SK-N-SH treated with all-trans-retinoic acid at 6 μM for 48 hours (cell line): ENCODE results near the gene C9orf85.

Experiments used
- ATAC-seq: fragments of 200-7000 bp; cut with Tn5 transposase; 3 replicates; pipeline ENCODE4 v1.9.1; 2020; ENCODE audit warnings: mild to moderate bottlenecking, moderate library complexity
- BACH2 ChIP-seq: fragments of 250-450 bp; sonication (Bioruptor Pico); IDR thresholded peaks from 2 replicates; pipeline ENCODE4 v1.9.0; 2021; ENCODE audit warnings: mild to moderate bottlenecking, borderline replicate concordance
- CSDC2 ChIP-seq: fragments of 250-450 bp; sonication (Bioruptor Pico); IDR thresholded peaks from 2 replicates; pipeline ENCODE4 v1.5.0; 2020; ENCODE audit warnings: mild to moderate bottlenecking, moderate library complexity
- ESRRG ChIP-seq: fragments of 250-450 bp; sonication (Bioruptor Pico); IDR thresholded peaks from 2 replicates; pipeline ENCODE4 v1.6.1; 2021; ENCODE audit warnings: mild to moderate bottlenecking
- GLIS3 ChIP-seq: fragments of 250-450 bp; sonication (Bioruptor Pico); IDR thresholded peaks from 2 replicates; pipeline ENCODE4 v1.5.0; 2020; ENCODE audit warnings: mild to moderate bottlenecking, moderate library complexity
- ISL1 ChIP-seq: fragments of 250-450 bp; sonication (Bioruptor Pico); IDR thresholded peaks from 2 replicates; pipeline ENCODE4 v2.1.2; 2022; ENCODE audit warnings: mild to moderate bottlenecking, moderate library complexity
- PPARA ChIP-seq: fragments of 250-450 bp; sonication (Bioruptor Pico); IDR thresholded peaks from 2 replicates; pipeline ENCODE4 v1.5.0; 2020; ENCODE audit warnings: mild to moderate bottlenecking, borderline replicate concordance
- RARB ChIP-seq: fragments of 250-450 bp; sonication (Bioruptor Pico); IDR thresholded peaks from 2 replicates; pipeline ENCODE4 v1.8.0; 2021; ENCODE audit warnings: mild to moderate bottlenecking, moderate library complexity
- TCF4 ChIP-seq: fragments of 250-450 bp; sonication (Bioruptor Pico); IDR thresholded peaks from 2 replicates; pipeline ENCODE4 v1.8.0; 2021; ENCODE audit warnings: mild to moderate bottlenecking, moderate library complexity, borderline replicate concordance
- TOX ChIP-seq: fragments of 250-450 bp; sonication (Bioruptor Pico); IDR thresholded peaks from 2 replicates; pipeline ENCODE4 v1.8.0; 2021; ENCODE audit warnings: mild to moderate bottlenecking, moderate library complexity, borderline replicate concordance
- ZC3H10 ChIP-seq: fragments of 250-450 bp; sonication (Bioruptor Pico); IDR thresholded peaks from 2 replicates; pipeline ENCODE4 v1.5.1; 2021; ENCODE audit warnings: mild to moderate bottlenecking, moderate library complexity
- ZFP30 ChIP-seq: fragments of 450-650 bp; formaldehyde crosslinking; IDR thresholded peaks from 2 replicates; pipeline ENCODE4 v1.5.0; 2022; ENCODE audit warnings: mild to moderate bottlenecking, moderate library complexity
- ZNF70 ChIP-seq: fragments of 450-650 bp; formaldehyde crosslinking; IDR thresholded peaks from 2 replicates; pipeline ENCODE4 v1.5.0; 2020; ENCODE audit warnings: mild to moderate bottlenecking, moderate library complexity
- ZNF8 ChIP-seq: fragments of 450-650 bp; formaldehyde crosslinking; IDR thresholded peaks from 2 replicates; pipeline ENCODE4 v1.5.0; 2020; ENCODE audit warnings: mild to moderate bottlenecking, moderate library complexity
- TF ChIP-seq, protein P1 (sequence below): fragments of 250-450 bp; sonication (Bioruptor Pico); IDR thresholded peaks from 2 replicates; pipeline ENCODE4 v1.5.1; 2020; ENCODE audit warnings: low read depth, mild to moderate bottlenecking, moderate library complexity
- TF ChIP-seq, protein P2 (sequence below): fragments of 250-450 bp; sonication (Bioruptor Pico); IDR thresholded peaks from 2 replicates; pipeline ENCODE4 v1.8.0; 2021; ENCODE audit warnings: low read depth, mild to moderate bottlenecking, moderate library complexity, borderline replicate concordance
- TF ChIP-seq, protein P3 (sequence below): fragments of 250-450 bp; sonication (Bioruptor Pico); IDR thresholded peaks from 2 replicates; pipeline ENCODE4 v1.8.0; 2020; ENCODE audit warnings: mild to moderate bottlenecking, moderate library complexity, borderline replicate concordance
- TF ChIP-seq, protein P4 (sequence below): fragments of 250-450 bp; sonication (Bioruptor Pico); IDR thresholded peaks from 2 replicates; pipeline ENCODE4 v1.5.0; 2020; ENCODE audit warnings: mild to moderate bottlenecking, moderate library complexity
- TF ChIP-seq, protein P5 (sequence below): fragments of 250-450 bp; sonication (Bioruptor Pico); IDR thresholded peaks from 2 replicates; pipeline ENCODE4 v1.5.1; 2021; ENCODE audit warnings: mild to moderate bottlenecking, moderate library complexity

The C9orf85 gene

DNA sequence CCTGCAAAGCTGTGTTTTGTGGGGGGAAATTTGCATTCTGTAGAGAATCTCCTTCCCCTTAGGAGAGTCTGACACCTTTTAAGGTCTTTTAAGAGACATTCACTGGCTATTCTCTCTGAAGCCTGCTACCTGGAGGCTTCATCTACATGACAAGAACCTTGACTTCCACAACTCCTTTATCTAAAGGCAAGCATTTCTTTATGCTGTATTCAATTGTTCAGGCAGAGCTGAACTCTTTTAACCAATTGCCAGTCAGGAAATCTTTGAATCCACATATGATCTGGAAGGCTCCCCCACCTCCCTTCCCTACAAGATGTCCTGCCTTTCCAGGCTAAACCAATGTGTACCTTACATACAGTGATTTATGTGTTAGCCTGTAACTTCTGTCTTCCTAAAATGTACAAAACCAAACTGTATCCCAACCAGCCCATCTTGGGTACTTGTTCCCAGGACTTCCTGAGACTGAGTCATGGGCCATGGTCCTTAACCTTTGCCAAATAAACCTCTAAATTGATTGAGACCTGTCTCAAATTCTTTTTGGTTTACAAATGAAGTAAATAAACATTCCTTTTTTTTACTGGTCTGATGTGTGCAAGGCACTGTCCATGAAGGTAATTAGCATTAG is 9.9 kb downstream of the C9orf85 start:
- no peak for ATAC-seq
- no peak for TF ChIP-seq RARB (CRISPR knock-in tag)
- TF ChIP-seq, protein P1, sequence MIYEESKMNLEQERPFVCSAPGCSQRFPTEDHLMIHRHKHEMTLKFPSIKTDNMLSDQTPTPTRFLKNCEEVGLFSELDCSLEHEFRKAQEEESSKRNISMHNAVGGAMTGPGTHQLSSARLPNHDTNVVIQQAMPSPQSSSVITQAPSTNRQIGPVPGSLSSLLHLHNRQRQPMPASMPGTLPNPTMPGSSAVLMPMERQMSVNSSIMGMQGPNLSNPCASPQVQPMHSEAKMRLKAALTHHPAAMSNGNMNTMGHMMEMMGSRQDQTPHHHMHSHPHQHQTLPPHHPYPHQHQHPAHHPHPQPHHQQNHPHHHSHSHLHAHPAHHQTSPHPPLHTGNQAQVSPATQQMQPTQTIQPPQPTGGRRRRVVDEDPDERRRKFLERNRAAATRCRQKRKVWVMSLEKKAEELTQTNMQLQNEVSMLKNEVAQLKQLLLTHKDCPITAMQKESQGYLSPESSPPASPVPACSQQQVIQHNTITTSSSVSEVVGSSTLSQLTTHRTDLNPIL (CRISPR knock-in tag), result no peak
- TF ChIP-seq PPARA (CRISPR knock-in tag), result no peak
- TF ChIP-seq ZFP30 (CRISPR knock-in tag), result no peak
- TF ChIP-seq, protein P2, sequence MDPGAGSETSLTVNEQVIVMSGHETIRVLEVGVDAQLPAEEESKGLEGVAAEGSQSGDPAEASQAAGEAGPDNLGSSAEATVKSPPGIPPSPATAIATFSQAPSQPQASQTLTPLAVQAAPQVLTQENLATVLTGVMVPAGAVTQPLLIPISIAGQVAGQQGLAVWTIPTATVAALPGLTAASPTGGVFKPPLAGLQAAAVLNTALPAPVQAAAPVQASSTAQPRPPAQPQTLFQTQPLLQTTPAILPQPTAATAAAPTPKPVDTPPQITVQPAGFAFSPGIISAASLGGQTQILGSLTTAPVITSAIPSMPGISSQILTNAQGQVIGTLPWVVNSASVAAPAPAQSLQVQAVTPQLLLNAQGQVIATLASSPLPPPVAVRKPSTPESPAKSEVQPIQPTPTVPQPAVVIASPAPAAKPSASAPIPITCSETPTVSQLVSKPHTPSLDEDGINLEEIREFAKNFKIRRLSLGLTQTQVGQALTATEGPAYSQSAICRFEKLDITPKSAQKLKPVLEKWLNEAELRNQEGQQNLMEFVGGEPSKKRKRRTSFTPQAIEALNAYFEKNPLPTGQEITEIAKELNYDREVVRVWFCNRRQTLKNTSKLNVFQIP, result no peak
- TF ChIP-seq TCF4 (CRISPR knock-in tag), result no peak
- TF ChIP-seq ISL1 (CRISPR knock-in tag), result no peak
- TF ChIP-seq TOX (CRISPR knock-in tag), result no peak
- TF ChIP-seq ZNF8 (CRISPR knock-in tag), result no peak
- TF ChIP-seq GLIS3, result no peak
- TF ChIP-seq BACH2, result no peak
- TF ChIP-seq ESRRG, result no peak
- TF ChIP-seq ZNF70 (CRISPR knock-in tag), result no peak

DNA sequence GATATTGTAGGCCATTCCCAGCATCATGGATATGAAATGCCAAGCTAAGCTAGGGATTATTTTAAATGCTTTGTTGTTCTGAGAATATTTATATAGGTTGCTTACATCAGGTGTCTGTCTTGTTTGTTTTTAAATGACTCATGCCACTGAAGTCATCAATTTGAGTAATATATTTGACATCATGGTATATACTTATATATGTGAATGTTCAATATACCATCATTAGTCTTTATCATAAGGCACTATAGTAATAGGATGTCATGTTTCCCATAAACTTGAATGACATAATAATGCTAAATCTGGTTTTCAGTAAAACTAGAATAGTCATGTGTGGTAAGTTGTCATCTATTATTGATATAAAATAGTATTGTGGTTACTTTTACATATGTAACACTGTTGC is 13.1 kb downstream of the C9orf85 start:
- no peak for ATAC-seq
- TF ChIP-seq GLIS3 (no peak), CSDC2 (CRISPR knock-in tag) (no peak), ZFP30 (CRISPR knock-in tag) (no peak), TCF4 (CRISPR knock-in tag) (no peak), ESRRG (no peak), ZC3H10 (CRISPR knock-in tag) (no peak)
- TF ChIP-seq, protein P3, sequence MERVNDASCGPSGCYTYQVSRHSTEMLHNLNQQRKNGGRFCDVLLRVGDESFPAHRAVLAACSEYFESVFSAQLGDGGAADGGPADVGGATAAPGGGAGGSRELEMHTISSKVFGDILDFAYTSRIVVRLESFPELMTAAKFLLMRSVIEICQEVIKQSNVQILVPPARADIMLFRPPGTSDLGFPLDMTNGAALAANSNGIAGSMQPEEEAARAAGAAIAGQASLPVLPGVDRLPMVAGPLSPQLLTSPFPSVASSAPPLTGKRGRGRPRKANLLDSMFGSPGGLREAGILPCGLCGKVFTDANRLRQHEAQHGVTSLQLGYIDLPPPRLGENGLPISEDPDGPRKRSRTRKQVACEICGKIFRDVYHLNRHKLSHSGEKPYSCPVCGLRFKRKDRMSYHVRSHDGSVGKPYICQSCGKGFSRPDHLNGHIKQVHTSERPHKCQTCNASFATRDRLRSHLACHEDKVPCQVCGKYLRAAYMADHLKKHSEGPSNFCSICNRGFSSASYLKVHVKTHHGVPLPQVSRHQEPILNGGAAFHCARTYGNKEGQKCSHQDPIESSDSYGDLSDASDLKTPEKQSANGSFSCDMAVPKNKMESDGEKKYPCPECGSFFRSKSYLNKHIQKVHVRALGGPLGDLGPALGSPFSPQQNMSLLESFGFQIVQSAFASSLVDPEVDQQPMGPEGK (CRISPR knock-in tag), result no peak
- TF ChIP-seq, protein P4, sequence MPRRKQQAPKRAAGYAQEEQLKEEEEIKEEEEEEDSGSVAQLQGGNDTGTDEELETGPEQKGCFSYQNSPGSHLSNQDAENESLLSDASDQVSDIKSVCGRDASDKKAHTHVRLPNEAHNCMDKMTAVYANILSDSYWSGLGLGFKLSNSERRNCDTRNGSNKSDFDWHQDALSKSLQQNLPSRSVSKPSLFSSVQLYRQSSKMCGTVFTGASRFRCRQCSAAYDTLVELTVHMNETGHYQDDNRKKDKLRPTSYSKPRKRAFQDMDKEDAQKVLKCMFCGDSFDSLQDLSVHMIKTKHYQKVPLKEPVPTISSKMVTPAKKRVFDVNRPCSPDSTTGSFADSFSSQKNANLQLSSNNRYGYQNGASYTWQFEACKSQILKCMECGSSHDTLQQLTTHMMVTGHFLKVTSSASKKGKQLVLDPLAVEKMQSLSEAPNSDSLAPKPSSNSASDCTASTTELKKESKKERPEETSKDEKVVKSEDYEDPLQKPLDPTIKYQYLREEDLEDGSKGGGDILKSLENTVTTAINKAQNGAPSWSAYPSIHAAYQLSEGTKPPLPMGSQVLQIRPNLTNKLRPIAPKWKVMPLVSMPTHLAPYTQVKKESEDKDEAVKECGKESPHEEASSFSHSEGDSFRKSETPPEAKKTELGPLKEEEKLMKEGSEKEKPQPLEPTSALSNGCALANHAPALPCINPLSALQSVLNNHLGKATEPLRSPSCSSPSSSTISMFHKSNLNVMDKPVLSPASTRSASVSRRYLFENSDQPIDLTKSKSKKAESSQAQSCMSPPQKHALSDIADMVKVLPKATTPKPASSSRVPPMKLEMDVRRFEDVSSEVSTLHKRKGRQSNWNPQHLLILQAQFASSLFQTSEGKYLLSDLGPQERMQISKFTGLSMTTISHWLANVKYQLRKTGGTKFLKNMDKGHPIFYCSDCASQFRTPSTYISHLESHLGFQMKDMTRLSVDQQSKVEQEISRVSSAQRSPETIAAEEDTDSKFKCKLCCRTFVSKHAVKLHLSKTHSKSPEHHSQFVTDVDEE (CRISPR knock-in tag), result no peak
- TF ChIP-seq, protein P5, sequence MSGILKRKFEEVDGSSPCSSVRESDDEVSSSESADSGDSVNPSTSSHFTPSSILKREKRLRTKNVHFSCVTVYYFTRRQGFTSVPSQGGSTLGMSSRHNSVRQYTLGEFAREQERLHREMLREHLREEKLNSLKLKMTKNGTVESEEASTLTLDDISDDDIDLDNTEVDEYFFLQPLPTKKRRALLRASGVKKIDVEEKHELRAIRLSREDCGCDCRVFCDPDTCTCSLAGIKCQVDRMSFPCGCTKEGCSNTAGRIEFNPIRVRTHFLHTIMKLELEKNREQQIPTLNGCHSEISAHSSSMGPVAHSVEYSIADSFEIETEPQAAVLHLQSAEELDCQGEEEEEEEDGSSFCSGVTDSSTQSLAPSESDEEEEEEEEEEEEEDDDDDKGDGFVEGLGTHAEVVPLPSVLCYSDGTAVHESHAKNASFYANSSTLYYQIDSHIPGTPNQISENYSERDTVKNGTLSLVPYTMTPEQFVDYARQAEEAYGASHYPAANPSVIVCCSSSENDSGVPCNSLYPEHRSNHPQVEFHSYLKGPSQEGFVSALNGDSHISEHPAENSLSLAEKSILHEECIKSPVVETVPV (CRISPR knock-in tag), result no peak

DNA sequence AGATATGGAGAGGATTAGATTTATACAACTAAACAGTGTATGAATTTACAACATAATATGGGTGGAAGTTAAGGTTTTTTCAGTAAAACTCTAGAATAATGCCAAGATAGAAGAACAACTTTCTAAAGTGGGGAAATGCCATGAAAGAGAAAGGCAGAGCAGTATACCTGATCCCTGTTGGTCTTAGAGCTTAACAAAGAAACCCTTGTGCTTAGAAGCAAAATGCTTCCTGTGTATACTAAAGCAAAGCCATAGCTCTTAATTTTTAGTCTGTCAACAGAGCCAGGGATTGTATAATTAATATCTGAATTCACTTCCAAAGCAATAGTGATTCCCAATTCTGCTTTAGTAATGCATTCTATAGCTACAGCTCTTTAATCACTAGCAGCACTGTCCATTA is 14.4 kb downstream of the C9orf85 start:
- ATAC-seq, result no peak

More for the DNA sequence above, 14.4 kb downstream of the C9orf85 start:
- no peak for TF ChIP-seq BACH2
- TF ChIP-seq ESRRG, result no peak
- TF ChIP-seq ZC3H10 (CRISPR knock-in tag), result no peak
- no peak for TF ChIP-seq CSDC2 (CRISPR knock-in tag)
- no peak for TF ChIP-seq RARB (CRISPR knock-in tag)
- TF ChIP-seq, protein P4 (CRISPR knock-in tag), result no peak
- TF ChIP-seq TCF4 (CRISPR knock-in tag), result no peak
- TF ChIP-seq, protein P3 (CRISPR knock-in tag), result no peak
- TF ChIP-seq, all 23 proteins: peak for 0
